Lung (tissue), 12 donors: Measurements from ENCODE around the gene ARRB2. TPM values are rescaled to one million over a fixed set of nuclear protein-coding genes. Genes with fewer than 3 reads are reported as not detected.

Experiments
- ATAC-seq: fragments of 200-7000 bp; cut with Tn5 transposase; one replicate; pipeline ENCODE4 v1.9.1; 2020; ENCODE audit warnings: moderate number of reproducible peaks; ENCODE audit not compliant: insufficient read depth, low FRiP score
- DNase-seq, 3 donors: peaks; one replicate each; pipeline ENCODE4 v3.0.0-alpha.2; 2013 to 2017
- H3K27ac ChIP-seq, 2 donors: one replicate each; pipeline ENCODE4 v1.5.1; 2013; ENCODE audit warnings: mild to moderate bottlenecking in 2 of 2, moderate library complexity in 2 of 2, control low read depth in 1 of 2, inconsistent platforms in 1 of 2, low read depth in 1 of 2, low read length in 1 of 2
- H3K27me3 ChIP-seq, 3 donors: one replicate each; pipeline ENCODE4 v1.5.1; 2013; ENCODE audit warnings: low read length in 2 of 3; ENCODE audit not compliant: control insufficient read depth in 3 of 3, insufficient read depth in 3 of 3
- H3K36me3 ChIP-seq, 4 donors: one replicate each; pipeline ENCODE4 v1.5.1; 2013; ENCODE audit warnings: low read length in 4 of 4, mild to moderate bottlenecking in 1 of 4, moderate library complexity in 1 of 4; ENCODE audit not compliant: control insufficient read depth in 4 of 4, insufficient read depth in 4 of 4
- H3K4me1 ChIP-seq, 5 donors: one replicate each; pipeline ENCODE4 v1.5.1; 2013; ENCODE audit warnings: low read length in 5 of 5, mild to moderate bottlenecking in 2 of 5, moderate library complexity in 1 of 5; ENCODE audit not compliant: control insufficient read depth in 5 of 5, insufficient read depth in 5 of 5
- H3K4me3 ChIP-seq: one replicate; pipeline ENCODE4 v1.5.1; 2013; ENCODE audit warnings: mild to moderate bottlenecking, control low read depth, moderate library complexity
- H3K9ac ChIP-seq, 2 donors: one replicate each; pipeline ENCODE4 v1.5.1; 2013; ENCODE audit warnings: low read length in 2 of 2, control low read depth in 1 of 2; ENCODE audit not compliant: insufficient read depth in 1 of 2
- H3K9me3 ChIP-seq, 4 donors: one replicate each; pipeline ENCODE4 v1.5.1; 2013; ENCODE audit warnings: low read length in 3 of 4, mild to moderate bottlenecking in 1 of 4, moderate library complexity in 1 of 4; ENCODE audit not compliant: control insufficient read depth in 4 of 4, insufficient read depth in 3 of 4
- WGBS, 2 donors: extraction: QIAGEN DNeasy Blood & Tissue Kit; methylation state at CpG; one replicate each; pipeline ENCODE4 v1.1.7; 2013; 5-methylcytosine and 5-hydroxymethylcytosine counted together
- polyA plus RNA-seq, 2 donors: library from polyadenylated mRNA; stranded (reverse); fragments of 200-250 nt; gene quantifications; one replicate each; pipeline ENCODE4 v1.2.1, GENCODE V29; 2013
- total RNA-seq, 2 donors: library from RNA; depleted of rRNA in 1 of 2; stranded (reverse); fragments of >200 nt in 1 of 2; gene quantifications; one replicate each; pipeline ENCODE4 v1.2.1, GENCODE V29; 2014 to 2021
- TF ChIP-seq, protein P1 (sequence below): IDR thresholded peaks from 2 replicates; pipeline ENCODE4 v1.5.1; 2012; ENCODE audit warnings: mild to moderate bottlenecking; ENCODE audit errors: control extremely low read depth, extremely low read depth
- donor health status: control.
- donor health status: control.
- donor health status: Bipolar disorder and iron deficiency.
- donor health status: healthy.
- donor health status: DM: yes; HTN: yes; CAD: no.

ARRB2 gene
- total and polyA plus RNA-seq, 4 donors, result 27.2 to 222 (median 142) TPM

DNA sequence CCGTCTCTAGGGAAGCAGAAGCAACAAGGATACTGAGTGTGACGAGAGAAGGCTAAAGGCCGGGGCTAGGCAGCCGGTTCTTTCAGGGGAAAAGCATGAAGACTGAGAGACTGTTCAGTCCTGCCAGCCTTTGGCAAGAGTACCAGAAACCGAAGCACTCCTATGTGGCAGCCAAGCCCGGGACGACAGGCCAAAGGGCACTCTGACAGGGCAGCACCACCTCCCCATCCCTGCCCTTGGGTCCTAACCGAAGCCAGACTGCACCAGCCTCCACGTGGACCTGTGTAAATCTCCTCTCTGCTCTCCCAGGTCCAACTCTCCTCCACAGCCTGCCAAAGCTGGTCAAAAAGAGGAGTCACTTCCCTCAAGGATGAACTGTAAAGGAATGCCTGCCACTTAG, 45.4 kb upstream of the ARRB2 start:
- Histone ChIP-seq H3K9me3 (peaks cover 0 to 2% (median 0%) of the 10 kb centered on the region in 4 donors), H3K4me3 (no peak overlapping the region), H3K9ac (no peak overlapping the region), H3K4me1 (peaks cover 0 to 17% (median 0%) of the 10 kb centered on the region in 5 donors), H3K36me3 (no peaks in the 10 kb centered on the region), H3K27me3 (peaks cover 0 to 3% (median 0%) of the 10 kb centered on the region in 3 donors), H3K27ac (no peak overlapping the region)
- DNase-seq (no peak), ATAC-seq (no peak)
- 76 to 81% methylated on average over 9 of the region's 9 CpGs for WGBS, 2 donors
- TF ChIP-seq, protein P1, sequence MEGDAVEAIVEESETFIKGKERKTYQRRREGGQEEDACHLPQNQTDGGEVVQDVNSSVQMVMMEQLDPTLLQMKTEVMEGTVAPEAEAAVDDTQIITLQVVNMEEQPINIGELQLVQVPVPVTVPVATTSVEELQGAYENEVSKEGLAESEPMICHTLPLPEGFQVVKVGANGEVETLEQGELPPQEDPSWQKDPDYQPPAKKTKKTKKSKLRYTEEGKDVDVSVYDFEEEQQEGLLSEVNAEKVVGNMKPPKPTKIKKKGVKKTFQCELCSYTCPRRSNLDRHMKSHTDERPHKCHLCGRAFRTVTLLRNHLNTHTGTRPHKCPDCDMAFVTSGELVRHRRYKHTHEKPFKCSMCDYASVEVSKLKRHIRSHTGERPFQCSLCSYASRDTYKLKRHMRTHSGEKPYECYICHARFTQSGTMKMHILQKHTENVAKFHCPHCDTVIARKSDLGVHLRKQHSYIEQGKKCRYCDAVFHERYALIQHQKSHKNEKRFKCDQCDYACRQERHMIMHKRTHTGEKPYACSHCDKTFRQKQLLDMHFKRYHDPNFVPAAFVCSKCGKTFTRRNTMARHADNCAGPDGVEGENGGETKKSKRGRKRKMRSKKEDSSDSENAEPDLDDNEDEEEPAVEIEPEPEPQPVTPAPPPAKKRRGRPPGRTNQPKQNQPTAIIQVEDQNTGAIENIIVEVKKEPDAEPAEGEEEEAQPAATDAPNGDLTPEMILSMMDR, result no peak

DNA sequence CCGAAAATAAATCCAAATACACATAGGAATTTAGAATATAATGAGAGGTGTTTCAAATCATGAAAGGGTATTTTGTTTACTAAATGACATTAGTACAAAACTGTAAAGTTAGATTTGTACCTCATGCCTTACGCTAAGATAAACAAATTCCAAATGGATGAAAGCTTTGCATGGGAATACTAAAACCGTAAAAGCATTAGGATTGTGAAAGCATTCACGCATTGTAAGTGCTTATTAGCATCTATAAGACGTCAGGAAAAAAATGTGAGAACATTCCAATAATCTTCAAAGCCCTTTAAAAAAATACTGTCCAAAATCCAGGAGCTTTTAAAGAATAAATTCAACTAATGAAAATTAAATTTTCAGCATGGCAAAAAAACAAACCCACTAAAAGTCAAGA, 44.1 kb upstream of the ARRB2 start:
- Histone ChIP-seq H3K4me3 (no peak overlapping the region), H3K9me3 (peaks cover 0 to 2% (median 0%) of the 10 kb centered on the region in 4 donors), H3K9ac (no peak overlapping the region), H3K4me1 (peaks cover 0 to 17% (median 0%) of the 10 kb centered on the region in 5 donors), H3K36me3 (peaks cover 0 to 8% (median 5%) of the 10 kb centered on the region in 4 donors), H3K27ac (no peak overlapping the region), H3K27me3 (peaks cover 0 to 3% (median 0%) of the 10 kb centered on the region in 3 donors)
- TF ChIP-seq, protein P1, result no peak
- 68 to 80% methylated on average over 5 of the region's 5 CpGs for WGBS, 2 donors
- ATAC-seq (no peak), DNase-seq (peak in 1 of 3 donors; percentile 30)

DNA sequence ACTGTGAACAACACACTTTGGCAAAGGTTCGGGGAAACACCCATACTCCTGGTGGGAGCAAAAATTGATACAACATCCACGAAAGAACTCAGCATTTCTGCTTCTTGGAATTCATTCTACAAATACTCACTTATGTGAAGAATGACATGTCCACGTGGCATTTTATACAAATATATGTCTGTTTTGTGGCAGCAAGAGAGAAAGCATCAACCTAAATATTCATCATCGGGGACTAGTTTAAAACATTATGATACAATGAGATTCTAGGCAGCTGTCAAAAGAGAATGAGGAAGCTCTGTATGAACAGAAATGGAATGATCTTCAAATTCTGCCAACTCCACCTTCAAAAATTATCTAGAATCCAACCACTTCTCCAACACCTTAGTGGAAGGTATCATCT, 43.3 kb upstream of the ARRB2 start:
- Histone ChIP-seq H3K27me3 (peaks cover 0 to 2% (median 0%) of the 10 kb centered on the region in 3 donors), H3K27ac (no peak overlapping the region), H3K9me3 (peaks cover 0 to 2% (median 0%) of the 10 kb centered on the region in 4 donors), H3K4me1 (peaks cover 0 to 17% (median 0%) of the 10 kb centered on the region in 5 donors), H3K4me3 (no peak overlapping the region), H3K9ac (no peak overlapping the region), H3K36me3 (peaks cover 5 to 15% (median 6%) of the 10 kb centered on the region in 4 donors)
- 69 to 82% methylated on average over 4 of the region's 4 CpGs for WGBS, 2 donors
- ATAC-seq, result no peak
- TF ChIP-seq, protein P1, result no peak
- DNase-seq, result no peak

DNA sequence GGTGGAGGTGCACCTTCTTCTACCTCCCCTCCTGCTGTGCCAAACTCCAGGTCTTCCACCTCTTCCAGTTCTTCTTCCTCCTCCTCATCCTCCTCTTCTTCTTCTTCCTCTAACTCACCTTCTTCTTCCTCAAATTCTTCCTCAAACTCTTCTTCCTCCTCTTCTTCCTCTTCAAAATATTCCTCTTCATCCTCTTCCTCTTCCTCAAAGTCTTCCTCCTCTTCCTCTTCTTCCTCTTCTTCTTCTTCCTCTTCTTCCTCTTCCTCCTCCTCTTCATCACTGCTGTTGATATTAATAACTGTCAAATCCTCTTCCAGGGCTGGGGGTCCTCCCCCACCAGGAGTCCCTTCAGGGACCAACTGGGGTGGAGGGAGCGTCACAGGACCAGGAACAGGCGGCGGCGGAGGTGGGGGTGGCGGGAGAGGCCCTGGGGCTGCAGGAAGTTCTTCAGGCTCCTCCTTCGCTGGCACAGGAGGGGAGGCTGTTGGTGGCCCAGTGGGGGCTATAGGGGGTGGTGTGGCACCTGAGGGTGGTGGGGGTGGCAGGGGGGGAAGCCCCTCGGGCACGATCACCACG, 38.3 kb upstream of the ARRB2 start:
- Histone ChIP-seq H3K4me3 (no peak overlapping the region), H3K27me3 (no peaks in the 10 kb centered on the region), H3K36me3 (peaks cover 5 to 57% (median 35%) of the 10 kb centered on the region in 4 donors), H3K9me3 (no peaks in the 10 kb centered on the region), H3K27ac (no peak overlapping the region), H3K4me1 (peaks cover 0 to 13% (median 0%) of the 10 kb centered on the region in 5 donors), H3K9ac (no peak overlapping the region)
- 91 to 95% methylated on average over 9 of the region's 9 CpGs for WGBS, 2 donors
- no peak for ATAC-seq
- no peak for DNase-seq
- TF ChIP-seq, protein P1, result no peak
